Suprapubic skin (tissue), 4 donors: ENCODE results near the gene CAVIN3.

Experiments used
- CTCF ChIP-seq, 2 donors: fragments of 200-600 bp in 1 of 2; fragments of 450-650 bp in 1 of 2; sonication (generic) in 1 of 2; IDR thresholded peaks; one replicate each; pipeline ENCODE4 v1.5.1; 2016 to 2019; ENCODE audit warnings: antibody characterized with exemption in 2 of 2, mild to moderate bottlenecking in 1 of 2, moderate library complexity in 1 of 2
- POLR2A ChIP-seq, 2 donors: fragments of 450-650 bp; IDR thresholded peaks; one replicate each; pipeline ENCODE4 v1.6.1; 2017; ENCODE audit warnings: antibody characterized with exemption in 2 of 2, mild to moderate bottlenecking in 2 of 2, moderate library complexity in 2 of 2
- POLR2AphosphoS5 ChIP-seq, 3 donors: sonication (generic); formaldehyde crosslinking; IDR thresholded peaks; one replicate each; pipeline ENCODE4 v1.6.1; 2017; ENCODE audit warnings: antibody characterized with exemption in 3 of 3

GRCh38 chr11:6332066-6332465 lies 11.8 kb upstream of the CAVIN3 start:
- TF ChIP-seq POLR2AphosphoS5 (IDR thresholded peaks at IDR 0.05) (no peak), POLR2A (IDR thresholded peaks at IDR 0.05) (no peak), CTCF (IDR thresholded peaks at IDR 0.05) (no peak)
